Measurements from ENCODE around the gene GINS1.

Gene GINS1

GRCh38 chr20:25461786-25462545 lies 54.5 kb downstream of the GINS1 start:
- TF ChIP-seq CTCF (conservative IDR thresholded peaks at IDR 0.05; ENCODE audit: low read depth, low read length), result no peak
- DNase-seq (ENCODE audit: low read depth), result no peak
- H3K4me3 ChIP-seq (ENCODE audit: low read depth, low read length), result no peak overlapping the region

GRCh38 chr20:25464501-25465242 lies 57.2 kb downstream of the GINS1 start:
- H3K4me3 ChIP-seq (ENCODE audit: low read depth, low read length), result no peak overlapping the region
- DNase-seq (ENCODE audit: low read depth), result no peak
- TF ChIP-seq CTCF (conservative IDR thresholded peaks at IDR 0.05; ENCODE audit: low read depth, low read length), result no peak

GRCh38 chr20:25465243-25466135 lies 58.0 kb downstream of the GINS1 start:
- H3K4me3 ChIP-seq (ENCODE audit: low read depth, low read length), result no peak overlapping the region
- DNase-seq (ENCODE audit: low read depth), result no peak
- no peak for TF ChIP-seq CTCF (conservative IDR thresholded peaks at IDR 0.05; ENCODE audit: low read depth, low read length)

- DNase-seq (ENCODE audit: low read depth), result no peak
- no peak for TF ChIP-seq CTCF (conservative IDR thresholded peaks at IDR 0.05; ENCODE audit: low read depth, low read length)
- H3K4me3 ChIP-seq (ENCODE audit: low read depth, low read length), result no peak overlapping the region
Measured at GRCh38 chr20:25466846-25467245, 59.4 kb downstream of the GINS1 start.

- no peak for TF ChIP-seq CTCF (conservative IDR thresholded peaks at IDR 0.05; ENCODE audit: low read depth, low read length)
- no peak overlapping the region for H3K4me3 ChIP-seq (ENCODE audit: low read depth, low read length)
- DNase-seq (ENCODE audit: low read depth), result no peak
Measured at GRCh38 chr20:25467441-25467840, 60.0 kb downstream of the GINS1 start.

GRCh38 chr20:25468126-25469075 lies 60.9 kb downstream of the GINS1 start:
- TF ChIP-seq CTCF (conservative IDR thresholded peaks at IDR 0.05; ENCODE audit: low read depth, low read length), result no peak
- no peak overlapping the region for H3K4me3 ChIP-seq (ENCODE audit: low read depth, low read length)
- no peak for DNase-seq (ENCODE audit: low read depth)
